GM19043 (cell line): ENCODE measurements around the gene ADCY10.
"Not testable (repeated sequence)": the region's sequence is repeated elsewhere in the genome, so short reads cannot be mapped to it uniquely, and the experiment has no call there.

Experiments
- ATAC-seq: cut with Tn5 transposase; IDR thresholded peaks from one replicate; pipeline ENCODE4 v1.9.1; 2021; ENCODE audit warnings: low read depth; ENCODE audit not compliant: unreplicated experiment

The ADCY10 gene

DNA sequence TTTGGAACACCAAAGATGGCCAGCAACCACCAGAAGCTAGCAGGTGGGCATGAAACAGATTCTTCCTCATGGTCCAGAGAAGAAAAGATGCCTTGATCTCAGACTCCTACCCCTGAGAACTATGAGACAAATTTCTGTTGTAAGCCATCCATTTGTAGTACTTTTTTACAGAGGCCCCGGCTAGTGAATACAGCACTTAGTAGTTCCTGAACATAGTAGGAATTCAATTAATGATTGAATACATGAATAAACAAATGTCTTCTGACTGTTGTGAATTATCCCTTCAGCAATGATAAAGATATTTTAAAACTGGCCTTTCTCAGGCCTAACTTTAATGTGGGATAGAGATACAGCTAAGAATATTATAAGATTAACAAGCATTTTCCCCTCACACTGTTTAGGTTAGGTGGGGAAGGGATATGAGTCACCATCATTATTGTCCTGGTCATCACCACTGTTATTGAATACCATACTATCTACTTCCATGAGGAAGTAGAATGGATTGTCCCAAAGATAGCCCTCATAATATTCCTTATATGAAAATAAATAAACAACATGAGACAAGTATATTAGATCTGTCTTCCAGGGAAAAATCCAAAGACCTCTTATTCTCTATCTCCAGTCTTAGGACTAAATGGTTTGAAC lies 51.4 kb downstream of the ADCY10 start:
- ATAC-seq: no peak

DNA sequence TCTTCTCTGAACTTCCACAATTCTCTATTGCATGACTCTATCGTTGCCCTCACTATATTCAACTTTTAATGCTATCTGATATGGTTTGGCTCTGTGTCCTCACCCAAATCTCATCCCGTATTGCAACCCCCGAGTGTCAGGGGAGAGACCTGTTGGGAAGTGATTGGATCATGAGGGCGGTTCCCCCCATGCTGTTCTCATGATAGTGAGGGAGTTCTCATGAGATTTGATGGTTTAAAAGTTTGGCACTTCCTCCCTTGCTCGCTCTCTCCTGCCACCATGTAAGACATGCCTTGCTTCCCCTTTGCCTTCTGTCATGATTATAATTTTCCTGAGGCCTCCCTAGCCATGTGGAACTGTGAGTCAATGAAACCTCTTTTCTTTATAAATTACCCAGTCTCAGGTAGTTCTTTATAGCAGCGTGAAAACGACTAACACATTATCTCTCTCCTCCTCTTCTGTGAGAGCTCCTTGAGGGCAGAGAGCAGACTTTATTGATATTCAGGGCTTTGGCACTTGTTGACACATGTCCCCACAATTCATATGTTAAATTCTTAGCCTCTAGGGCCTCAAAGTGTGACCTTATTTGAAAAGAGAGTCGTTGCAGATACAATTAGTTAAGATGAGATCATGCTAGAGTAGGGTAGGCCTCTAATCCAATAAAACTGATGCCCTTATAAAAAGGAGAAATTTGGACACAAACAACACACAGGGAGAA lies 52.1 kb downstream of the ADCY10 start:
- ATAC-seq: no peak

DNA sequence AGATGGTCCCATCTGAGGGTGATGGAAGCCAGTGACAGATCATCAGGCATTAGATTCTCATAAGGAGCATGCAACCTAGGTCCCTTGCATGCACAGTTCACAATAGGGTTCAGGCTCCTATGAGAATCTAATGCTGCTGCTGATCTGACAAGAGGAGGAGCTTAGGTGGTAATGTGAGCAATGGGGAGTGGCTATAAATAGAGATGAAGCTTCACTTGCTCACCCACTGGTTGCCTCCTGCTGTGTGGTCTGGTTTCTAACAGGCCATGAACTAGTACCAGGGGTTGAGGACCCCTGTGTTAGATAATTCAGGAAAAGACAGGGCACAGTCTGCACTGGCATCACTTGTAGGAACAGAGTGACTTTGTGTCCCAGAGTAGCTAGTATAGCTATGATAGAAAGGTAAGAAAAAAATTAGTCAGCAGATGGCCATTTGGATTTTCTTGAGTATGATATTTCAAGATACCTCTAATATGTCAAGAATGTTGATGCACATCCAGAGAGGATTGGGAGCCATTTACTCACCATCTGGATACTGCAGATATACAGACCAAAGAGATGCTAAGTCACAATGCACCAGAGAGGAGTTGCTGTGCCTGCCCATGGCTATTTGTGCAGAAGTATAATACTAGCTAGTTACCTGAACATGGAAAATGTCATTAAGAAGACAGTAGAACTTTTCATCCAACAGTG lies 53.6 kb downstream of the ADCY10 start:
- ATAC-seq: no peak

DNA sequence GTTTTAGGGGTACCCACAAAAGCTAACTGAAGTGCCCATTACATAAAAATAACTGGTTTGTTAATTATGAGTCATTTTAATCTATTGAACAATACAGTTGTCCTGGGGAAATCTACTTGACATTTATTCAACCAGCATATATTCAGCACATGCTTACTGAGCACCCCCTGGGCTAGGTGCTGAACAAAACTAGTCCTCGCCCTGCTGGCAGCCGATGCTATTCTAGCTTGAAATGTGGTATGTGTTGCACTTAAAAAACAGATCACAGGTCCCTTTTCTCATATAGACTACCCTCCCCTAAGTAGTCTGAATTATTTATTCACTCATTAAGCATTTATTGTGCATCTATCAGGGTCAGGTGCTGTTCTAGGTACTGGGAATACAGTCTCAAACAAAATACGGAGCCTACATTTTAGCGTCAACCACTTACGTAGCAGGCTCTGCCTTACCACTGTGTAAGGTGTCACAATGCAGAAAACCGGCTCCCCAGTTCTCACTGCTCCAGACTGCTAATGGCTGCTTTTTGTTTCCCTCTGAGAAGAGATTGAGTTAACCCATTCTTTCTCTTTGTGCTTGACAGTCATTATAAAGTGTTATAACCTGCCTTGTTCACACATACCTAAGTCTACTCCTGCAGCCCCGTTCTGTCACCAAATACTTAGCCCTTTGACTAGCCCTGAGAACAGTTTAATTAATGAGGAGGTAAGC lies 57.1 kb downstream of the ADCY10 start:
- no peak for ATAC-seq

DNA sequence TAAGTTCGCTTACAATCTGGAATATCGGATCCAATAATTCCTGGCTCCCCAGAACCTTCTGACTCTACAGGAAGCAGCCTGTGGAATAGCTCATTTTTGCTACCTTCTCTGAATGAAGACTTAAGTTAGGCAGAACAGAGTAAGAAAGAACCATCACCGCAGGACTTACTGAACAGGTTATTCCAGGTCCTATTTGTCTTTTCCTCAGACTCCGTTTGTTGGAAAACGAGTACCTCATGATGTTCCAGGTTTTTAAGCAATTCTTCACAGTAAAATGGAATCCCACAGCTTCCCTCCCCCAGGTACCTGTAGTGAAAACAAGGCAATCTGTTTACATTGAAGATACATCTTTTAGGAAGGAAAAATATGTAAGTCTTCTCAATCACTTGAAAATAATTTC lies 59.8 kb downstream of the ADCY10 start:
- no peak for ATAC-seq

DNA sequence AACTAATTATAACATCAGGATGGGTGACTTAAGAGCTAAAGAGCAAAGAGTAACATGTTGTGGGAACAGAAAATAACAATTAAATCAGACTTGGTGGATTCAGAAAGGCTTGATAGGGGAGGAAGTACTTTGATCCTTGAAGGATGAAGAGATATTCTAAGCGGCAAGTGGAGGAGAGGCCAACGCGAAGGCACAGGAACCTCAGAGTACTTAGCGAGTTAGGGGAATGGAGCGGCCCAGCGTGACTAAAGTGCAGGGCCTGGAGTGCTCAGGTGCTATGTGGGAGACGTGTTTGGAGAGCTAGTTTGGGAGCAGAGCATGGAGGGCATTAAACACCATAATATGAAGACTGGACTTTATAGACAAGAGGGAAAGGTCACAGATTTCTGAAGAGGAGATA lies 64.3 kb downstream of the ADCY10 start:
- ATAC-seq: no peak

DNA sequence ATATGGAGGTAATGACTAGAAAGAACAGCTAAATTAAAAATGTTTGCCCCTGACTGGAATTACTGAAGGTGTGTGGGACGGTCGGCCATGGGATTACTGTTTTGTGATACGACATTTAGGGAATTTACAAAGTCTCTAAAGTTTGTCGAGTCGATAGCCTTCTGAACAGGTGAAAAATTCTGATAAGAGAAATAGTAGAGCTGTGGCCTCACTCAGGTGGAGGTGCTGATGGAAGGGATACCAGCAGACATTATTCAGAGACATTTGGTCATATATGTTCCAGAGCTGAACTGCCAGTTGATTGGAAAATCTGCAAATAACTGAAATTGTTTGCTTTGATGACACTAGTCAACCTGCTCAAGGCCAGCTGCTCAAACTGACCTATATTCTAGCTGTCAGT lies 71.1 kb downstream of the ADCY10 start:
- no peak for ATAC-seq

DNA sequence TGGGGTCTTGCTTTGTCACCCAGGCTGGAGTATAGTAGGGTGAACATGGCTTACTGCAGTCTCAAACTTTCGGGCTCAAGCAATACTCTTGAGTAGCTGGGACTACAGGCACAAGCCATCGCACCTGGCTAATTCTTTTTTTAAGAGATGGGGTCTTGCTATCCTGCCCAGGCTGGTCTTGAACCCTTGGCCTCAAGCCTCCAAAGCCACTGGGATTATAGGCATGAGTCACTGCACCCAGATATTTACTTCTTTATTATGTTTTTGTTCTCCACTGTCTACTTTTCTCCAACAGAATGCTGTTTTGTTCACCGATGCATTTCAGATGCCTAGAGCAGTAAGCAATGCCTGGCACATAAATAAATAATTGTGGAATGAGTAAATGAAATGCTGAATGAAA lies 72.4 kb downstream of the ADCY10 start:
- ATAC-seq: no peak

DNA sequence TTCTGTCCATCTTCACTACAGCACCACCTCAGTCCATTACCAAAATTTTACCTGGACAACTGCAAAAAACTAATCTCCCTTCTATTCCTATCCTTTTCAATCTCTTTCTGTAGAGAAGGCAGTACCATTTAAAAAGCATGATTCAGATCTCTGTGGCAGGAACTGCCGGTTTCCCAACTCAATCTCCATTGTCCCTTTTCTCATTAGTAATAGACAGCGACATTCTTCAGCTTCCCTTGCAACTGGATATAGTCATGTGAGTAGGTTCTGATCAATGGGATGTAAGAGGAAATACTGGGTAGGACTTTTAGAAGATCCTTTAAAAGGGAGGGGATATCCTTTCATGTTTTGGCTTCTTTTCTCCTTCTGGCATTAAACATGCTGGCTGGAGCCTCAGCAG lies 74.9 kb downstream of the ADCY10 start:
- ATAC-seq: no peak

DNA sequence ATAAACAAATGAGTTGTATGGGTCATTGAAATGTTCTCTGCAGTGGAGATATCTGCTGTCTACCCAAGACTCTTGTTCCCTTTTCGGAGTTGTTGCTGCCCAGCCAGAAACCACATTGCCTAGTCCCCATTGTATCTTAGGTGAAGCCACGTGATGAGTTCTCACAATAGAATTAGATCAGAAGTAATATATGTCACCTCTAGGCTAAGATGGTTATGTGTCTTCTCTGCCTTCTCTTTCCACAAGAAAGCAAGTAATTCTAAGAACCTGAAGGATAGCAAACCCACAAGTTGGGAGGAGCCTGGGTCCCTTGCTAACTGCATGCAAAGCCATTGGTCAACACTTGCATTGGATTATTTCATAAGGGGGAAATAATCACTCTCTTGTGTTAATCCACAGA lies 76.6 kb downstream of the ADCY10 start:
- no peak for ATAC-seq

DNA sequence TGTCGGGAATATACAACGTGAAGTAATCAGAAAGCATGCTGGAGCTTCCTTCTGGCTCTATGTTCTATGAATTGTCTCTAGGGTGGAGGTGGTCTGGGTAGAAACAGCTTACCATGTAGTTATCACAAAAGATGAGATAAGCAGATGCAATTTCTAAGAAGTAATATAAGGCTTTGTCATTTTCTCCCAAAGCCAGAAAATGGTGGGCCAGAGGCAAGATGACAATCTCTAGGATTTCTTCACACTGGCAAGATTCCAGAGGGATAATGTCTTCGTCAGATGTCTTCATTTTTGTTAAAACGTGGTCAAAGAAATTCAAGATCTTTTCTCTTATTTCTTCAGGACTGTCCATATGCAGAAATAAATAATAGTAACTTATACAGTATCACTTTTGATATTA lies 77.7 kb downstream of the ADCY10 start:
- no peak for ATAC-seq

DNA sequence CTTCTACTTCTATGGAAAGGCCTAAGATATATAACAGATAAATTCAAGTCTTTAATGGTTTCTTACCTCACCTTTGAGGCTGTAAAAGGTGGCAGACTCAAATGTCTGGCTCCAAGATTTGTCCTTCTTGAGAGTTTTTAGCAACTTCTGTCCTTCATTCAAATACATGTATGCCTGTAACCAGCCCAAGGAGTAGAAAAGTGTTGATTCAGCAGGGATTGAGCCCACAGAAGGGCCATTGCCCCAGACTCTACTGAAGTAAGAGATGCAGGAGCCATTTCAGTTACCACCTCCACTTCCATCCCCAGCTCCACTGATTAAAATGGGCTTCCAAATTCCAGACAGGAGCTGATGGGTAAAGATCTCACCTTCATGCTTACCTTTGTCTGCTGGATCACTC lies 80.0 kb downstream of the ADCY10 start:
- ATAC-seq: no peak

DNA sequence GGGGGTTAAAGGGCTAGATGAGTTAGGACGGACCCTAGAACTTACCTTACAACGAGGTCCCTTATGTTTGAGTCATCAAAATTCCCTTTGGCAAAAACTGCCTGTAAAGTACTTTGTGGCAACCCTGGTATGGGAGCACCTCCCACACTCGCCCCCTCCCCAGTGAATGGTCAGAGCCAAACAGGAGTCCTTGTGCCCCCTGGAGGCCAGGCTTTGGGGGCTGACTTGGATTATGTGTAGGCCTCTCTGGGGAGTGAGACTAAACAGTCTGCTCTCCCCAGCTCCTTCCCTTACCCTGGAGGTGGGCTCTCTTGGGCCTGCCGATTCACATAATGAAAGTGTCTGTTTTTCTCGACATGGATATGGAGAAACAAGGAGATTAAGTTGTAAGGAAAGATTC lies 81.2 kb downstream of the ADCY10 start:
- ATAC-seq: no peak

DNA sequence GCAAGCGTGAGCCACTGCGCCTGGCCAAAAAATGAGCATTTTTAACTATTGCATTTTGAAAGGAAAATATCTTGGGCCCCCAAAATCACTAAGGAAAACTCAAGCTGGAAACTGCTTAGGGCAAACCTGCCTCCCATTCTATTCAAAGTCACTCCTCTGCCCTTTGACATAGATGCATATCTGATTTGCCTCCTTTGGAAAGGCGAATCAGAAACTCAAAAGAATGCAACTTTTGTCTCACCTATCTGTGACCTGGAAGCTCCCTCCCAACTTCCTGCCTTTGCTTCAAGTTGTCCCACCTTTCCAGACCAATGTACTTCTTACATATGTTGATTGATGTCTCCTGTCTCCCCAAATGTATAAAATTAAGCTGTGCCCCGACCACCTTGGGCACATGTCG lies 83.3 kb downstream of the ADCY10 start:
- not testable (repeated sequence) for ATAC-seq

DNA sequence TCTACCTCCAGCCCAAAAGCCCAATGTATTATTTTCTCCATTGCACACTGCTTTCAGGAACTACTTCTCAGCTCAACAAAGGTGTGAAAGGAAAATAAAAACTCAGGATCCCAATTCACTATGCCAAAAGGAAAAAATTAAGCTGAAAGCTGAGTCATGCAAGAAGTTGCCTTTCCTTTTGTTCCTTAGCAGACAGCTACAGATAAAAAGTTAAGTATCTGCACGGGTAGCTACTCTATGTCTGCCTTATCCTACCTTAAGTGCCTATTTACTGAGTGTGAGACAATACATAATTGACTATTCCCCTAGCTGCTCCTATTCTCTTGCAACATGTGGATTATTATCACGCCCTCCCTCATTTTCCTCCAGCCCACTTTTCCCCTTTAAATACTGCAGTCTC lies 84.1 kb downstream of the ADCY10 start:
- no peak for ATAC-seq

DNA sequence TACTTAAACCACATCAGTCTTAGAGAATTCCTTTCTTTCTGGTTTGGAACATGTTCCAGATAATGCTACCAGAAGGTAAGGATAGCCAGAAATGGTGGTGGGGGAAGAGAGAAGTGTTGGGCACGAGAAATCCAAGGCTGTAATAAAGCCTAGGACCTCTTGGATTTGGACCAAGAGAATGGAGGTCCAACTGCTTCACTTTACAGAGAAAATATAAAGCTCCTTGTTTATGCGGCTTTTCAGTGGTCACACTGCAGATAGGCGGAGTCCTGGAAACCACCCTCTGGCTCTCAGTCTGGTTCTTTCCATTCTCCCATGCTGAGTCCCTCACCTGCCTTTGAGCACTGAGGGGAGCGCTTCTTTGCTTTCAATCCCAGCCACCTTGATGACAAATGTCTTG lies 87.8 kb downstream of the ADCY10 start:
- no peak for ATAC-seq

DNA sequence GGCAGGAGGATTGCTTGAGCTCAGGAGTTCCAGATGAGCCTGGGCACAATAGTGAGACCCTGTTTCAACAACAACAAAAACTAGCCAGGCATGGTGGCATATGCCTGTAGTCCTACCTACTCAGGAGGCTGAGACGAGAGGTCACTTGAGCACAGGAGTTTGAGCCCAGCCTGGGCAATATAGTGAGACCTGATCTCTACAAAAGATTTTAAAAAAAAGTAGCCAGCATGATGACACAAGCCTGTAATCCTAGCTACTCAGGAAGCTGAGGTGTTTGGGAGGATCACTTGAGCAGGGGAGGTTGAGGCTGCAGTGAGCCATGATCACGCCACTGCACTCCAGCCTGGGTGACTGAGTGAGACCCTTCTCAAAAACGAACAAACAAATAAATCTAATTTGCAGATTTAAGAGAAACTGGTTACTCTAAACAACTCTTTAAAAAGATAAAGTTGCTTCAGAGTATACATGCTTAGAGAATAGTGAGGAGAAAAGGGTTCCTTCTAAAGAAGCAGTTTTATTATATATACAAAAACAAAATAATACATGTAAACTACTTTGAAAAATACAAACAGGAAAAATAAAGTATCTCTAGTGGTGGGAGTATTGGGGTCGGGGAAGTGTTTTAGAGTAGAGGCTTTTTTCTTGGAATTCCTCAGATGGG lies 88.4 kb downstream of the ADCY10 start:
- ATAC-seq: no peak

DNA sequence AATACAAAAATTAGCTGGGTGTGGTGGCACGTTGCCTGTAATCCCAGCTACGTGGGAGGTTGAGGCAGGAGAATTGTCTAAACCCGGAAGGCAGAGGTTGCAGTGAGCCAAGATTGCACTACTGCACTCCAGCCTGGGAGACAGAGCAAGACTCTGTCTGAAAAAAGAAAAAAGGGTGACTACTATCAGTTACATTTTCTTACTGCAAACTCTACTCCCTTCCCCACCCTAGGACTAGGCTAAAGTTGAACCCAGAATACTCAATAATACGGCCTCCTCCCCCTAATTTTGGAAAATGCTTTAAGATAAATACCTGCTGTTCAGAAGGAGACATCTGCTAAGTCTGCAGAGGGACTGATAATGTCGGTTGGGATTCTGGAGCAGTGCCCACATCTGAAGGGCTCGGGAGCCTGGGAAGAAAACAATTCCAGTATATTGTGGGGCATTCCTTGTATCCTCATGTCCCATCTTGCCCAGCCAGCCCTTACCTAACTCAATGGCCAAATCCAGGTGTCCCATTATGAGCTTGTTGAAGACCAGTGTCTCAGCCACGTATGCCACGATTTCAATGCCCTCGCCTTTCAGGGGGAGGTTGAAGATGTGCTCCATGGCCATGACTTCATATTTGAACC lies 89.7 kb downstream of the ADCY10 start:
- ATAC-seq: no peak

DNA sequence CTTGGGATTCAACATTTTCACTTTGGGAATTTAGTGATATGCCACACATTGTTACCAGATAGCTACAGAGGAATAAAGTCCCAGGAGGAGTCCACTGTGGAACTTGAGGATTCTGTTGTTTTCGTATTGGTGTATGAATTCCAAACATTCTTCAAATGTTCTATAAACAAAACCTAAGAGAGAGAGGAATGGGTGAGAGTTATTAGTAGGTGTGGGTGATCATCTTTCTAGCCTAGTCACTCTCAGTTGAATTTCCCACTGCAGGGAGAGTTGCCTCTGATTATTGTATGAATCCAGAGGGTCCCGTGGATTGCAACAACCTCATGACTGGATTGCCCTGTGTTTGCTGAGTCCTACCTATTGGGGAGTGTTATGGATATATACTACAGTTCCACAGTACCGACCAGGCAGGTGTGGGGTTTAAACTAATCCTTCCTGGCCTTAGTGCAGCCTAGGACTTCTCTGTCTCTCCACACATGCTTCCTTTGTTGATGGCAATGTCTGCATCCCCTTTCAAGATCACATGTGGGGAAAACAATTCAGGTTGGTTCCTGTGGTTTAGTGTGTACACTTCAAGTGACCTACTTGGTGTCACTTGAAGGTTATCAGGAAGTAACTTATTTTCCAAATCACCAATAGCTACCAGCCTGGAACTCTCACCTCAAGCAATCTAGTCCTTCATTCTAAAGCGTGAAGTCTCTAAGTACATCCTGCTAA lies 91.8 kb downstream of the ADCY10 start:
- no peak for ATAC-seq

DNA sequence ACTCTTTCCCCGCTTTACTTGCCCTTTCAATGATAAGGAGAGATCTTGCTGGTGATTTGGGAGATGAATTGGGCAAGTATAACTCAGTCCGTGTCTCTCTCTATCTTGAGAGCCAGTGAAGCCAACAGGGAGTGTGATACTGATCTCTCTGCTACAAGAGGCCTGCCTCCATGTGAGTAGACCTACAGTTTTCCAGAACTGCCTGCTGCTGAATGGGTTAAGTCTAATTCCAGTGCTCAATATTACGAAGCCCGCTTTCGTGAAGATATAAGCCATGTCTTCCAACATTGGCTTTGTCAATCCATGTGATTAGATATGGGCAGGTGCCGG lies 92.6 kb downstream of the ADCY10 start:
- no peak for ATAC-seq
